Measurements from ENCODE around the gene HNRNPH1. TPM values are rescaled to one million over a fixed set of nuclear protein-coding genes. Genes with fewer than 3 reads are reported as not detected.
"Not testable (repeated sequence)": the region's sequence is repeated elsewhere in the genome, so short reads cannot be mapped to it uniquely, and the experiment has no call there.

Gene HNRNPH1
- total RNA-seq, 1 donor from 2014 or later = 458 TPM

- not testable (repeated sequence) for H3K4me2 ChIP-seq (ENCODE audit: low read length); H3K9me3 Mint-ChIP-seq (ENCODE audit: unreplicated experiment); H3K36me3 Mint-ChIP-seq (ENCODE audit: low read depth, unreplicated experiment); H3K27ac Mint-ChIP-seq (ENCODE audit: unreplicated experiment); H3K27me3 Mint-ChIP-seq (ENCODE audit: low read depth, unreplicated experiment); H3K9me3 ChIP-seq (ENCODE audit: insufficient read depth, low read depth, low read length); H3K27ac ChIP-seq (ENCODE audit: low read depth, low read length); DNase-seq (ENCODE audit: low read depth); H3K4me1 ChIP-seq (ENCODE audit: insufficient read depth, low read length); H3K27me3 ChIP-seq (ENCODE audit: insufficient read depth, low read length); H3K4me3 ChIP-seq (ENCODE audit: insufficient read depth, low read depth, low read length); H3K4me1 Mint-ChIP-seq (ENCODE audit: low read depth, unreplicated experiment); H3K36me3 ChIP-seq (ENCODE audit: insufficient read depth, low read length); H3K9ac ChIP-seq (ENCODE audit: low read length); FAIRE-seq; H3K79me2 ChIP-seq (ENCODE audit: insufficient read depth, low read length); H4K20me1 ChIP-seq (ENCODE audit: insufficient read depth, low read length)
- H2AFZ ChIP-seq (ENCODE audit: low read depth, low read length) = peak overlapping the region; percentile 69
- peak overlapping the region; percentile 81 for H3K4me3 Mint-ChIP-seq (ENCODE audit: unreplicated experiment)
Measured at GRCh38 chr5:179657302-179658178, 34.1 kb upstream of the HNRNPH1 start.

- H3K9me3 ChIP-seq (ENCODE audit: insufficient read depth, low read depth, low read length); H3K4me2 ChIP-seq (ENCODE audit: low read length); DNase-seq (ENCODE audit: low read depth); H3K27me3 Mint-ChIP-seq (ENCODE audit: low read depth, unreplicated experiment); H3K27ac ChIP-seq (ENCODE audit: low read depth, low read length); FAIRE-seq; H3K27ac Mint-ChIP-seq (ENCODE audit: unreplicated experiment); H3K4me3 Mint-ChIP-seq (ENCODE audit: unreplicated experiment); H3K36me3 ChIP-seq (ENCODE audit: insufficient read depth, low read length); H3K4me3 ChIP-seq (ENCODE audit: insufficient read depth, low read depth, low read length); H3K79me2 ChIP-seq (ENCODE audit: insufficient read depth, low read length); H3K36me3 Mint-ChIP-seq (ENCODE audit: low read depth, unreplicated experiment); H3K4me1 Mint-ChIP-seq (ENCODE audit: low read depth, unreplicated experiment); H3K9ac ChIP-seq (ENCODE audit: low read length); H3K4me1 ChIP-seq (ENCODE audit: insufficient read depth, low read length); H2AFZ ChIP-seq (ENCODE audit: low read depth, low read length); H4K20me1 ChIP-seq (ENCODE audit: insufficient read depth, low read length); H3K9me3 Mint-ChIP-seq (ENCODE audit: unreplicated experiment); H3K27me3 ChIP-seq (ENCODE audit: insufficient read depth, low read length): not testable (repeated sequence)
Measured at GRCh38 chr5:179653135-179653534, 29.7 kb upstream of the HNRNPH1 start.

- H3K4me3 ChIP-seq (ENCODE audit: insufficient read depth, low read depth, low read length); H4K20me1 ChIP-seq (ENCODE audit: insufficient read depth, low read length); H2AFZ ChIP-seq (ENCODE audit: low read depth, low read length); H3K27me3 ChIP-seq (ENCODE audit: insufficient read depth, low read length); H3K9ac ChIP-seq (ENCODE audit: low read length); H3K27ac ChIP-seq (ENCODE audit: low read depth, low read length); H3K4me2 ChIP-seq (ENCODE audit: low read length); DNase-seq (ENCODE audit: low read depth); H3K36me3 Mint-ChIP-seq (ENCODE audit: low read depth, unreplicated experiment); H3K79me2 ChIP-seq (ENCODE audit: insufficient read depth, low read length); H3K36me3 ChIP-seq (ENCODE audit: insufficient read depth, low read length); FAIRE-seq; H3K4me1 Mint-ChIP-seq (ENCODE audit: low read depth, unreplicated experiment); H3K9me3 Mint-ChIP-seq (ENCODE audit: unreplicated experiment); H3K27ac Mint-ChIP-seq (ENCODE audit: unreplicated experiment); H3K4me1 ChIP-seq (ENCODE audit: insufficient read depth, low read length); H3K4me3 Mint-ChIP-seq (ENCODE audit: unreplicated experiment); H3K9me3 ChIP-seq (ENCODE audit: insufficient read depth, low read depth, low read length): not testable (repeated sequence)
- peaks cover 13% of the 10 kb centered on the region for H3K27me3 Mint-ChIP-seq (ENCODE audit: low read depth, unreplicated experiment)
Measured at GRCh38 chr5:179650245-179650644, 26.8 kb upstream of the HNRNPH1 start.

- not testable (repeated sequence) for DNase-seq (ENCODE audit: low read depth); H3K4me1 ChIP-seq (ENCODE audit: insufficient read depth, low read length); H3K9me3 Mint-ChIP-seq (ENCODE audit: unreplicated experiment); FAIRE-seq; H3K36me3 ChIP-seq (ENCODE audit: insufficient read depth, low read length); H3K4me3 ChIP-seq (ENCODE audit: insufficient read depth, low read depth, low read length); H3K27ac ChIP-seq (ENCODE audit: low read depth, low read length); H3K36me3 Mint-ChIP-seq (ENCODE audit: low read depth, unreplicated experiment); H3K4me2 ChIP-seq (ENCODE audit: low read length); H4K20me1 ChIP-seq (ENCODE audit: insufficient read depth, low read length); H3K9ac ChIP-seq (ENCODE audit: low read length); H3K27ac Mint-ChIP-seq (ENCODE audit: unreplicated experiment); H3K79me2 ChIP-seq (ENCODE audit: insufficient read depth, low read length); H3K9me3 ChIP-seq (ENCODE audit: insufficient read depth, low read depth, low read length); H3K4me3 Mint-ChIP-seq (ENCODE audit: unreplicated experiment); H2AFZ ChIP-seq (ENCODE audit: low read depth, low read length); H3K27me3 ChIP-seq (ENCODE audit: insufficient read depth, low read length); H3K4me1 Mint-ChIP-seq (ENCODE audit: low read depth, unreplicated experiment)
- peaks cover 16% of the 10 kb centered on the region for H3K27me3 Mint-ChIP-seq (ENCODE audit: low read depth, unreplicated experiment)
Measured at GRCh38 chr5:179649166-179649703, 25.8 kb upstream of the HNRNPH1 start.
